Left colon (tissue), 2 donors: ENCODE results near the gene PDE7B. TPM values are rescaled to one million over a fixed set of nuclear protein-coding genes. Genes with fewer than 3 reads are reported as not detected.

Experiments
- ATAC-seq: fragments of 200-7000 bp; cut with Tn5 transposase; one replicate; pipeline ENCODE4 v1.9.1; 2020; ENCODE audit warnings: mild to moderate bottlenecking, moderate library complexity
- DNase-seq, 2 donors: peaks; one replicate each; pipeline ENCODE4 v3.0.0-alpha.2; 2020
- intact Hi-C, 2 donors: fragments of 100-400 bp; cut with DNase I in 1 of 2; cut with micrococcal nuclease in 1 of 2; formaldehyde crosslinking; loops; one replicate each; pipeline versions ENCODE4 v1.11.2 to v1.14.0; 2022; cut with DNase I, micrococcal nuclease
- total RNA-seq, 2 donors: library from RNA; stranded (reverse); fragmentation: NEBNext Ultra II Directional; extraction: Animal tissue kit (Norgen Biotek cat#: 25700); gene quantifications; one replicate each; pipeline ENCODE4 v1.2.1, GENCODE V29; 2021
- donor health status: DM: no; HTN: no; CAD: no.
- donor health status: DM: yes; HTN: yes; CAD: no.

PDE7B gene
- total RNA-seq, 2 donors from 2014 or later: 1.4 to 2.5 TPM

DNA sequence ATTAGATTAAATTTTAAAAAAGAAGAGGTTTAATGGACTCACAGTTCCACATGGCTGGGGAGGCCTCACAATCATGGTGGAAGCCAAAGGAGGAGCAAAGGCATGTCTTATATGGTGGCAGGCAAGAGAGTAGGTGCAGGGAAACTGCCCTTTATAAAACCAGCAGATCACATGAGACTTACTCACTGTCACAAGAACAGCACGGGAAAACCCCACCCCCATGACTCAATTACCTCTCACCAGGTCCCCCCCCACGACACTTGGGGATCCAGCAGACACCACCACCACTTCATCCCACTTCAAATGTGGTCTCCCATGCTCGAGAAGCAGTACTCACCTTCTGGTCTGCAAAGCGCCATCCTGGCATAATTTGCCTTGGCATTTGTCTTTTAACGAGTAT, 374.0 kb downstream of the PDE7B start:
- intact Hi-C loops: no loop called here
- DNase-seq (no peak), ATAC-seq (no peak)

DNA sequence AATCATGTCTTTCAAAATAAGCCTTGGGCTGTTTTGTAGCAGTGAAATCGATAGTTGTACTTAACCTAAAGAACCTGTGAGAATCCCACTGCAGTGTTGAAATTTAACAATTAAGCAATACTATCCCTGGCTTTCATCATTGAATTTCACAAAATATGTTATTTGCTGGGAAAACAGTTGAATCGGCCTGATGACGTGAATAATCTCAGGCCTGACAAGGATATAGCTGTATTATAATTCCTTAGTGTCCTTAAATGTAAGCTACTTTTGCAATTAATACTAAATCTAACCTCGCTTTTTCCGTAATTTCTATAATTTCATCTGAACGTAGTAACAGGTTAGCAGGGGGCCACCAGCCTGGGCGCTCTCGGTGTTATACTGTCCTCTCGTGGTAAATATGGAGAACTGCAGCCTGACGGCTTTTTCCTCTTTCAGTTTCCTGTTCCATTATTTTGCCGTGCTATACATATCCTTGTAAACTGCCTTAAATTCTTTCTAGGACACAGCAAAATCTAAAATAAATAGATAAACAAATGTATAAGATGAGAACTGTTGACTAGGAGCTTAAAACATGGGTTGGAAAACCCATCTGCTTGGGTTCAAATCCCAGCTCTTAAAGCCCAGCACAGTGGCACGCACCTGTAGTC, 374.6 kb downstream of the PDE7B start:
- intact Hi-C loops: loop anchor here in 1 of 2 donors (2.0 kb wide), 1 partner anchor 689 kb away; no protein-coding TSS in a partner anchor
- ATAC-seq: peak; percentile 83
- DNase-seq: peak in 1 of 2 donors; percentile 61

DNA sequence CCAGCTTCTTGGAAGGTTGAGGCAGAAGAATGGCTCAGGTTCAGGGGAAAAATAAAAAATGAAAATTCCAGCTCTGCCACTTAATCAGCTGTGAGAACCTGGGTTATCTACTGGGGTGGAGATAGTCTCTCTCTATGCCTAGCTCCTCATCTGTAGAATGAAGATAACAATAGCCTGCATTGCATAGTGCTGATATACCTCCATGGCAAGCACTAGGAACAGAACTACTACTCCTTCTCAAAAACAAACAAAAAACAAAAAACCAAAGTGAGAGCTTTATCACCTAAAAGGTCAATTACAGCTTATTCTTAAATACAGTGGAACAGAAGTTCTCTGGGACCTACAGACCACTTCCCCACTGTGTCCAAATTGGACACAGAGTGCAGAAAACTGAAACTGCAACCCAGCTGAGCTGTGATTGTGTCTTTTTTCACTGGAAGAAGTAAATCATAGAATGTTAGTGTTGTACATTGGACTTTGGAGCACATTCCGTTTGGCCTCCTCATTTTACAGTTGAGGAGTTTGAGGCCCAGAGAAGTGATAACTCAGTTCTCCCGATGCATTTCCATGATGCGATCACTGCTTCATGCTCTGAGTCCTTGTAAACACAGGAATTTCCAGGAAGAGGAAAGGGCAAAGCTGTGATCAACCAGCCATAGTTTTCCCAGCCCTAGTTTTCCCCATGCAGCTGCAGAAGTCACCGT, 375.3 kb downstream of the PDE7B start:
- peak; percentile 63 for ATAC-seq
- DNase-seq: no peak
- intact Hi-C loops: loop anchor here in 1 of 2 donors (2.0 kb wide), 1 partner anchor 690 kb away; no protein-coding TSS in a partner anchor

DNA sequence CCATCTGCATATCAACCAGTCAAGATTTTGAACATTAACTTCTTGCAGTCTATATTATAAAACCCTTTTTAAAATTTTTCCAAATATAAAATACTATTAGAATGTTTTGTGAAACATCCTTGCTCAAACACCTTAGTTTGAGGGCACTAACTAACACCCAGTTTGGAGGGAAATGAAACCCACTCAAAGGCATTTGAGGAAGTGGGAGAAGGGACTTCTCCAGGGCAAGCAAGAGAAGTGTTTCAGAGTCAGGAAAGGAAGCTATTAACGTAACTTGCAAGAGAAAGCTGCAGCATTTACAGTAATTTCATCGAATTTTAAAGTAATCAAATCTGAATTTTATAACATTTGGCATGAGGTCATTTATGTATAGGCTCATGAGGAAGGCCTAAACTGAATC, 377.3 kb downstream of the PDE7B start:
- DNase-seq (no peak), ATAC-seq (no peak)
- intact Hi-C loops: no loop called here

DNA sequence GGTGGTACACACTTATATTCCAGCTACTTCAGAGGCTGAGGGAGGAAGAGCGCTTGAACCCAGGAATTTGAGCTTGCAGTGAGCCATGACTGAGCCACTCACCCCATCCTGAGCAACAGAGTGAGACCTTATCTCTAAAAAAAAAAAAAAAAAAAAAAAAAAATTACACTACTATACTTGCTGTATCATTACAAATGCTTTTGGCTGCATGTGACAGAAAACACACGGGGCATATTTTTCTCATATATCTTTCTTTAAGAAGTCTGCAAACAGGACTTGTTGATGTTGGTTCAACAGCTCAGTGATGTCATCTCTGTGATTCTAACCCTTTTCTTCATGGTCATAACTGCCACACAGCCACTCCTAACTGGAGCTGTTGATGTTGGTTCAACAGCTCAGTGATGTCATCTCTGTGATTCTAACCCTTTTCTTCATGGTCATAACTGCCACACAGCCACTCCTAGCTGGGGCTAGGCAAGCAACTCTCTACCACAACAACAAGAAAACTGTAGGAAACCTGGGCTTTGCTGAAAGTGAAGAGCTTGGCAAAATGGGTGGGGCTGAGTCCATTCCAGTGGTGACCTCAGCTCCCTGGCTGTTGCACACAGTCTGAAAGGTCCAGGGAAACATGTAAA, 378.8 kb downstream of the PDE7B start:
- DNase-seq: no peak
- intact Hi-C loops: no loop called here
- peak; percentile 45 for ATAC-seq

DNA sequence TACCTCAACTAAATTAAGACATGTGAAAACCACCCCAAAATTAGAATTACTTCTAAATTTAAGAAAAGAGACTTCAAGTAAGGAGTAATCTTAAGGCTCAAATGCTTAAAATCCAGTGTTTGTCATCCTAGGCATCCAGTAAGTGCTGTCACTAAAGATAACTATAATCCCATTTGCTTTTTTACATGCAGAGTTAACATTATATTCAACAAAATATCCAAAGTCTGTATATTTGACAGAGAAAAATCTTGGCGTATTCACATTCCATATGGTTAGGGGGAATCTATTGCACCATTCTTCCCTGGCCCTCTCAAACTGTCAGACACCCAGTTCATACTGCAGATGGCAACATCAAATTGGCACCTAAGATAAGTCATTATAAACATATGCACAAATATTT, 381.2 kb downstream of the PDE7B start:
- intact Hi-C loops: no loop called here
- DNase-seq (no peak), ATAC-seq (no peak)

DNA sequence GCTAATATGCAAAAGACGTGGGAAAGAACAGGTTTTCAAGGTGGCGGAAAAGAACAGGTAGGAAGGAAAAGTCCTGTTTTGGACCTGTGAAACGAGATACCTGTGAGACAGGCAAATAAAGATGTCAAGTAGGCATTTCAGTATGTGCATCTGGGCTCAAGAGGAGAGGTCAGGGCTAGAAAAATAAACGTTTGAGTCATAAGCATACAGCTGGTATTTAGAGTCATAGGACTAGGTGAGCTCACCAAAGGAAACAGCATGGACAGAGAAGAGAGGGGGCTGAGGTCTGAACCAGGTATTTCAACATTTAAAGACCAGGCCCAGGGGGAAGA, 383.7 kb downstream of the PDE7B start:
- DNase-seq (no peak), ATAC-seq (no peak)
- intact Hi-C loops: no loop called here

DNA sequence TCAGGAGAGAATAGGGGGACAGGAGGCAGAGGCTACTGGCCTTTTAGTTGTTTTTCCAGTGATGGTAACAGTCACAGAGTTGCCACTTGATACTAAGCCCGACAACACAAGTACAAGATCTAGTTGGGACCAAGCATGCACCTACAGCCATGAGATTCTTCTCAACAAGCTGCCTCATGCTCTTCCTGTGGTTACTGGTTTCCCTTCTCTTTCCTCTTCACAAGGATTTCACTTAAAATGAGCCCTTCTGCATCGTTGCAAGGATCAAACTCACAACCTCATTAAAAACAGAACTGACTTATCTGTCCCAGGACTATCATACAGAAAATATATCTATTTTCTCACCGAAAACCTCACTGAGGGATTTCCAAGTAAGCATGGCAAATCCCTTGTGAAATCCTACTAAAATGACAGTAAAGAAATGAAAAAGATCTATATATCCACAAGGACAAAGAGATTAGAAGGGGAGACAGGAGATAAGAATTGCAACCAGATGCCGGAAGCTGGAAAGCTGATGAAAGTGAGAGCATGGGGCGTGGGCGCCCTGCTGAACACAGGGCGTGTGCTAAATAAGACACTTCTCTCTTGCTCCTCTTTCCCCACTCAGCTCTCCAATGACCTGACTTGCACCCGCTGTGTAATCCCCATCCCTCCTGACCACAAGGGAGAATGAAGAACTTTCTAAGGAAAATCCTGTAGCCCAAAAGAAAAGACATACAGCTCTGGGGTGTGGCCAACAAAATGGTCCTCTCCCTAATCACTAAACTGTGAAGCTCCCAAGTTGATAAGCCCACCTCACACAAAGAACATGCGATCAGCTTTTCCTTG, 385.2 kb downstream of the PDE7B start:
- no peak for DNase-seq
- intact Hi-C loops: no loop called here
- peak; percentile 49 for ATAC-seq

DNA sequence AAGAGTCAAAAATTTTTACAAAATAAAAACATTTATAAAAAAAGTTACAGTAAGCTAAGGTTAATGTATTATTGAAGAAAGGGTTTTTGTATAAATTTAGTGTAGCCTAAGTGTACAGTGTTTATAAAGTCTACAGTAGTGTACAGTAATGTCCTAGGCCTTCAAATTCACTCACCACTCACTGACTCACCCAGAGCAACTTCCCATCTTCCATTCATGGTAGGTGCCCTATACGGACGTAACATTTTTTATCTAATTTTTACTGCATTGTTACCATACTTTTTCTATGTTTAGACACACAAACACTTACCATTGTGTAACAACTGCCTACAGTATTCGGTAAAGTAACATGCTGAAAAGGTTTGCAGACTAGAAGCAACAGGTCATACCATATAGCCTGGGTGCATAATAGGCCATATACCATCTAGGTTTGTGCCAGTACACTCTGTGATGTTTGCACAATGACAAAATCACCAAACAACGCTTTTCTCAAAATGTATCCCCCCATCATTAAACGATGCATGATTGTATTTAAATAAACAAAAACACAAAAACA, 392.6 kb downstream of the PDE7B start:
- DNase-seq (no peak), ATAC-seq (no peak)
- intact Hi-C loops: no loop called here
